IPS-NIHi11 (cell line): ENCODE data around the gene JAG1.
"Not testable (repeated sequence)": the region's sequence is repeated elsewhere in the genome, so short reads cannot be mapped to it uniquely, and the experiment has no call there.

Experiments used
- DNase-seq: peaks from one replicate; pipeline ENCODE4 v3.0.0; 2012; ENCODE audit warnings: mixed read lengths, low spot score

Gene JAG1

GRCh38 chr20:10610251-10610650 lies 63.5 kb downstream of the JAG1 start:
- no peak for DNase-seq

- no peak for DNase-seq
Observed at GRCh38 chr20:10609770-10610169, 64.0 kb downstream of the JAG1 start.

- DNase-seq, result no peak
Observed at GRCh38 chr20:10609276-10609675, 64.5 kb downstream of the JAG1 start.

- DNase-seq, result no peak
Observed at GRCh38 chr20:10605547-10606195, 68.1 kb downstream of the JAG1 start.

- DNase-seq, result no peak
Observed at GRCh38 chr20:10604865-10605440, 68.8 kb downstream of the JAG1 start.

GRCh38 chr20:10603971-10604864 lies 69.6 kb downstream of the JAG1 start:
- no peak for DNase-seq

GRCh38 chr20:10603378-10603777 lies 70.4 kb downstream of the JAG1 start:
- DNase-seq, result no peak

- no peak for DNase-seq
Observed at GRCh38 chr20:10602221-10602871, 71.5 kb downstream of the JAG1 start.

- DNase-seq, result no peak
Observed at GRCh38 chr20:10597637-10598036, 76.2 kb downstream of the JAG1 start.

- no peak for DNase-seq
Observed at GRCh38 chr20:10596710-10597121, 77.1 kb downstream of the JAG1 start.

- no peak for DNase-seq
Observed at GRCh38 chr20:10595985-10596384, 77.8 kb downstream of the JAG1 start.

- no peak for DNase-seq
Observed at GRCh38 chr20:10595266-10595665, 78.5 kb downstream of the JAG1 start.

- DNase-seq, result no peak
Observed at GRCh38 chr20:10594296-10594868, 79.4 kb downstream of the JAG1 start.

- DNase-seq, result no peak
Observed at GRCh38 chr20:10591946-10592521, 81.8 kb downstream of the JAG1 start.

GRCh38 chr20:10590950-10591671 lies 82.7 kb downstream of the JAG1 start:
- no peak for DNase-seq

GRCh38 chr20:10590446-10590845 lies 83.4 kb downstream of the JAG1 start:
- not testable (repeated sequence) for DNase-seq
